ENCODE measurements around the gene ZNF559.

DNA sequence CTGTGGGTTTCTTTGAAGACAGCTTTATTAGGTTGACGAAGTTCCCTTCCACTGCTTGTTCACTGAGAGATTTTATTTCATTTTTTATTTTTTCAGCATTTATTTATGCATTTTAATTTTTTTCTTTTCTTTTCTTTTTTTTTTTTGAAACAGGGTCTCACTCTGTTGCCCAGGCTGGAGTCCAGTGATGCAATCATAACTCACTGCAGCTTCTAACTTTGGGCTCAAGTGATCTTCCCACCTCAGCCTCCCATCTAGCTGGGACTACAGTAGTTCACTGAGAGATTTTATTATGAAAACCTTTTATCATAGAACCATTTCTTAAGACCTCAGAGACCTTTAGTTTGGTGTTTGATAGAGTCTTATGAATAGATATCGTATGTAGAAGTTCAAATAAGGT is 28.5 kb downstream of the ZNF559 start:
- TF ChIP-seq POLR2A (IDR thresholded peaks at IDR 0.05) (no peak), CTCF (IDR thresholded peaks at IDR 0.05) (no peak)

Data from ovary (tissue), 3 donors.